GM18502 (cell line): ENCODE measurements around the gene ROR2.

Experiments
- ATAC-seq: cut with Tn5 transposase; IDR thresholded peaks from one replicate; pipeline ENCODE4 v1.9.1; 2021; ENCODE audit warnings: mild to moderate bottlenecking; ENCODE audit not compliant: unreplicated experiment, poor library complexity

Gene ROR2

DNA sequence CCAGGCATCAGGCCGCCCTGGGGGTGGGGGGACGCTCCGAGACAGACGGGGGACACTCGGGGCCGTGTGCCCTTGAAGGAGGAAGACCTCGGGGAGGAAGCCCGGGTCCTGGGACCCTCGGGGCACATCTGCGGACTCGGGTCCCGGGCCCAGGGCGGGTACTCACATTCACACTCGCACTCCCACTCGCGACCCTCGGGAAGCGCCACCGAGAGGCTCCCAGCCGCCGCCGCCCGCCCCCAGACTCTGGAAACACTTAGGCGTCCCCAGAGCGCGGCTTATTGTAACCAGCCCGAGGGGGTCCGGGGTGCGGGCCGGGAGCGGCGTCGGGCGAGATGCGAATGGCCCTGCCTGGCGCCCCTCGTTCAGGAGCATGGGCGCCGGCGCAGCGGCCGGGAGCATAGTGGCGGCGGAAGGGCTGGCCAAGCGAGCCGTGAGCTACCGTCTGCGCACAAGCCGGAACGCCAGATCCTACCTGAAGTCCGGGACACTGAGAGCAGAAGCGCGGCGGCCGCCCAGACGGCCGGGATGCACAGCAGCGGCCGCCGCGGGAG is 559 bp downstream of the ROR2 start:
- ATAC-seq = no peak

- ATAC-seq = no peak
Observed at GRCh38 chr9:91948597-91949391, 1.2 kb downstream of the ROR2 start.

DNA sequence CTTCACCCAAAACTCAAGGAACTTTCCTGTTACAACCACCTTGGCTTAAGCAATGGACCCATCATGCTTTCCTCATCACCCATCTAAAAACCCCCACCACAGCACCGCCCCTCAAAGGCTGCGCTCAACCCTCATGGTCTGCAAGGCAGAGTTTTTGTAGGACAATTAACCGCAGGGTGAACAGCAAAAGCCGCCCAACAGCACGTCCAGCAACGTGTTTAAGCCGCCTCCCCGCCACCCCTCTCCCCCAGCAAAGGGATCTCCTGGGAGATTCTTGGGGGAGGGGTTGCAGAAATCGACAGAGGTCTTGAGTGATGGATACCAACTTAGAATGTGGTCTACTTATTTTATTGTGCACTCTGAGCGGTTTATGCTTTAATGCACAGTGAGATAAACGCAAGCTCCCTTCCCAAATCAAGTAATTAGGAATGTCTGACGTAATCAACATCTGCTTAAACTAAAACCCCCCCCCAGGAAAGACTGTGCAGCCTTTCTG is 1.9 kb downstream of the ROR2 start:
- ATAC-seq = no peak

GRCh38 chr9:91946653-91947488 is 3.2 kb downstream of the ROR2 start:
- ATAC-seq = no peak

DNA sequence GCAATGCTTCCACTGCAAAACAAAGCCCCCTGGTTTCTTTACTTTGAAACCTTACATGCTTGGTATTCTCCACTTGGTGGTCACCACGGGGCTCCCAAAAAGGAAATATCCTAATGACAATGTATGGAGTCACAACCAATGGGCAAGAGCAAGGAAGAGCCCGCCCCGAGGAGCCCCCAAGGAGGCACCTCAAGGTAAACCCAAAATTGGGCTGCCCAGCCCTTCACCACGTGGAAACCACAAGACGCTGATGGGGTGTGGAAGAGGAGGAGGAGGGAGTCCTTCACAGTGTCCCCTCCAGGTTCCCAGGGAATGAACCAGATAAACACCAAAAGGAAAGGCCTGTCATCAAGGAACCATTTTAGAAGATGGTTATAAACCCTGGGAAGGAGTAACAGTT is 3.8 kb downstream of the ROR2 start:
- ATAC-seq = no peak

GRCh38 chr9:91945277-91946085 is 4.5 kb downstream of the ROR2 start:
- ATAC-seq = no peak

- ATAC-seq = no peak
Observed at GRCh38 chr9:91944711-91945110, 5.3 kb downstream of the ROR2 start.

DNA sequence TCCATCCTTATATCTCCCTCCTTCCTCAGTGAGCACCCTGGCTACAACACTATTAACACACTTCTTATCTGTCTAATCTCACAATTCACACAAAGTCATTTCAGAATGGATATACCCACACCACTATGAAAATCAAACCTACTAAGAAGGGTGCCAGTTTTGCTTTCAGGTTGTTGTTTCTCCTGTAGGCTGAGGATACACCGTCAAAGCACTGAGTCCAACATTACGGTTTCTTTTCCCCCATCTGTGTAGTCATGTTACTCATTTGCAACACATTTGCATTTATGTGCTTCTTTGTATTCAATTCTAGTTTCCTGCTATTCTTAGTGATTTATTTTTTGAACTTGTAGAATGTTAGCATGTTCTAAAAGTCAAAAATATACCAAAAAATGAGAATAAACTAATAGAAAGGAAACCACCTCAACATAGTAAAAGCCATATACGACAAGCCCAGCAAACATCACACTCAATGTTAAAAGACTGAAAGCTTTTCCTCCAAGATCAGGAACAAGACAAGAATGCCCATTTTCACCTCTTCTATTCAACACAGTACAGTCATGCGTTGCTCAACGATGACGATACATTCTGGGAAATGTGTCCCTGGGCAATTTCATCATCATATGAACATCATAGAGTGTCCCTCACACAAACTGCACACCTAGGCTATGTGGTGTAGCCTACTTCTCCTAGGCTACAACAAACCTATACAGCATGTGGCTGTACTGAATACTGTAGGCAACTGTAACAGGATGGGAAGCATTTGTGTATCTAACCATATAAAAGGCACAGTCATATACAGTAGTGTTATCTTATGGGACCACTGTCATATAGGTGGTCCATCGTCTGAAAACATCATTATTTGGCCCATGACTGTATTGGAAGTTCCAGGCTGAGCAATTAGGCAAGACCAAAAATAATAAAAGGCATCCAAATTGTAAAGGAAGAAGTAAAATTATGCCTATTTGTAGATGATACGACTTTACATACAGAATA is 6.3 kb downstream of the ROR2 start:
- no peak for ATAC-seq

GRCh38 chr9:91942201-91942600 is 7.8 kb downstream of the ROR2 start:
- ATAC-seq = no peak

GRCh38 chr9:91939978-91940377 is 10.1 kb downstream of the ROR2 start:
- no peak for ATAC-seq

GRCh38 chr9:91937727-91938126 is 12.3 kb downstream of the ROR2 start:
- ATAC-seq = no peak

- no peak for ATAC-seq
Observed at GRCh38 chr9:91937056-91937455, 13.0 kb downstream of the ROR2 start.

GRCh38 chr9:91935805-91936514 is 14.1 kb downstream of the ROR2 start:
- no peak for ATAC-seq

DNA sequence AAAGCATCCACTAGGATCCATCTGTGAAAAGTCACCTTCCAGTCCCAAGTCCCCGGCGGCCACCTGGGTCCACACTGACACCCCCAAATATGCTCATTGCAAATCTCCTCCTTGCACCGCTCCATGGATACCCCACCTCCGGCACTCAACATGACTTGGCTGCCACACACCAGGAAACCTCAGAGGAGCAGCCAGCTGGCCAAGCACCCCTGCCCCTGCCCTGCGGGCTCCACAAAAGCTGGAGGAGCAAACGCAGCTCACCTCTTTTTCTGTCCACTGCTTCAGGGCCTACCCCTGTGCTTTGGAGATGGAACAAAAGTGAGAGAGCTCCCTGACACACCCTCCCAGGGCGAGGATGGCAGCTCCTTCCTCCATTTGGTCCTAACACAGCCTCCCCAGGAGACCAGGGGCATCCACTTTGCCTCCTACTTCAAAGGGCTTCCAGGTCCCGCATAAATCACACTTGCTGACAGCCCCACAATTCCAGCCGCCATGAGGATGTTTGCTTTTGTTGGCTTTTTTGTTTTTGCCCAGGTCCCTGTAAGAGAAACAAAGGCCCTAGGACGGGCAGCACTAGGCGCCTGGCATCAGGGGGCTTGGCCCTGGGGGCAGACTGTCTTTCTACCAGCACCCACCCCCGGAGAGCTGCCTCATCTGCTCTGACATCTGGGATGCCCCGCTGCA is 14.8 kb downstream of the ROR2 start:
- ATAC-seq = no peak

GRCh38 chr9:91934654-91935053 is 15.4 kb downstream of the ROR2 start:
- no peak for ATAC-seq

GRCh38 chr9:91933556-91934352 is 16.3 kb downstream of the ROR2 start:
- no peak for ATAC-seq

- no peak for ATAC-seq
Observed at GRCh38 chr9:91930475-91930874, 19.6 kb downstream of the ROR2 start.
